Measurements from ENCODE around the gene PEX11G. TPM values are rescaled to one million over a fixed set of nuclear protein-coding genes. Genes with fewer than 3 reads are reported as not detected.

PEX11G gene
- polyA plus RNA-seq, 1 experiment = 3.8 TPM

GRCh38 chr19:7500811-7501450 is 12.1 kb upstream of the PEX11G start:
- TF ChIP-seq, protein P1, sequence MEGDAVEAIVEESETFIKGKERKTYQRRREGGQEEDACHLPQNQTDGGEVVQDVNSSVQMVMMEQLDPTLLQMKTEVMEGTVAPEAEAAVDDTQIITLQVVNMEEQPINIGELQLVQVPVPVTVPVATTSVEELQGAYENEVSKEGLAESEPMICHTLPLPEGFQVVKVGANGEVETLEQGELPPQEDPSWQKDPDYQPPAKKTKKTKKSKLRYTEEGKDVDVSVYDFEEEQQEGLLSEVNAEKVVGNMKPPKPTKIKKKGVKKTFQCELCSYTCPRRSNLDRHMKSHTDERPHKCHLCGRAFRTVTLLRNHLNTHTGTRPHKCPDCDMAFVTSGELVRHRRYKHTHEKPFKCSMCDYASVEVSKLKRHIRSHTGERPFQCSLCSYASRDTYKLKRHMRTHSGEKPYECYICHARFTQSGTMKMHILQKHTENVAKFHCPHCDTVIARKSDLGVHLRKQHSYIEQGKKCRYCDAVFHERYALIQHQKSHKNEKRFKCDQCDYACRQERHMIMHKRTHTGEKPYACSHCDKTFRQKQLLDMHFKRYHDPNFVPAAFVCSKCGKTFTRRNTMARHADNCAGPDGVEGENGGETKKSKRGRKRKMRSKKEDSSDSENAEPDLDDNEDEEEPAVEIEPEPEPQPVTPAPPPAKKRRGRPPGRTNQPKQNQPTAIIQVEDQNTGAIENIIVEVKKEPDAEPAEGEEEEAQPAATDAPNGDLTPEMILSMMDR (IDR thresholded peaks at IDR 0.05; ENCODE audit: insufficient read depth, low read depth, low read length) = no peak
- POLR2A ChIA-PET = no interaction called here
- Histone ChIP-seq H3K27me3 (ENCODE audit: control insufficient read depth, insufficient read depth, low read length) (peaks cover 4% of the 10 kb centered on the region), H3K4me3 (ENCODE audit: low read depth, low read length) (peak overlapping the region; percentile 39), H3K36me3 (ENCODE audit: control insufficient read depth, insufficient read depth, low read length) (no peaks in the 10 kb centered on the region)
- CTCF ChIA-PET = interaction anchor here (1.2 kb wide), 1 partner anchor 21 kb away, joined by 3 read pairs; no protein-coding TSS in a partner anchor
- no peak for DNase-seq (ENCODE audit: low read depth)

DNA sequence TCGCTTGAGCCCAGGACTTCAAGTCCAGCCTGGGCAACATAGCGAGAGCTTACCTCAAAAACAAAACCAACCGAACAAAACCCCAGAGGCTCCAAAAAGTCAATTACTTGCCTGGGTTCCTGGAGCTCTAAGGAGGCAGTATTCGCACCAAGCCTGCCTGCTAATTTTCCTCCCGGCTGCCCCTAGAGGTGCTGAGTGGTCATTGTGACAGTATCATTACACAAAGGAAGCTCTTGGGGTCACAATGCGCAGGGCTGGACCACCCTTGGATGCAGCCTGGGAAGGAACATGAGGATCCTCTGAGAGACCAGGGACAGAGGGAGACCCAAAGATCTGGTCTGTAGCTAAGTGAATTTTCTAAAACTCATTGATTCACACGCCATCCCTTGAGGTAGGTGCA is 8.5 kb upstream of the PEX11G start:
- ChIA-PET POLR2A (no interaction called here), CTCF (interaction anchor here (0.7 to 1.3 kb wide), 5 partner anchors 10 to 131 kb away, joined by 3 to 14 read pairs (median 3); no protein-coding TSS in a partner anchor)
- Histone ChIP-seq H3K36me3 (ENCODE audit: control insufficient read depth, insufficient read depth, low read length) (no peaks in the 10 kb centered on the region), H3K4me3 (ENCODE audit: low read depth, low read length) (no peak overlapping the region), H3K27me3 (ENCODE audit: control insufficient read depth, insufficient read depth, low read length) (peaks cover 2% of the 10 kb centered on the region)
- DNase-seq (ENCODE audit: low read depth) = no peak
- TF ChIP-seq, protein P1 (IDR thresholded peaks at IDR 0.05; ENCODE audit: insufficient read depth, low read depth, low read length) = peak; percentile 55

DNA sequence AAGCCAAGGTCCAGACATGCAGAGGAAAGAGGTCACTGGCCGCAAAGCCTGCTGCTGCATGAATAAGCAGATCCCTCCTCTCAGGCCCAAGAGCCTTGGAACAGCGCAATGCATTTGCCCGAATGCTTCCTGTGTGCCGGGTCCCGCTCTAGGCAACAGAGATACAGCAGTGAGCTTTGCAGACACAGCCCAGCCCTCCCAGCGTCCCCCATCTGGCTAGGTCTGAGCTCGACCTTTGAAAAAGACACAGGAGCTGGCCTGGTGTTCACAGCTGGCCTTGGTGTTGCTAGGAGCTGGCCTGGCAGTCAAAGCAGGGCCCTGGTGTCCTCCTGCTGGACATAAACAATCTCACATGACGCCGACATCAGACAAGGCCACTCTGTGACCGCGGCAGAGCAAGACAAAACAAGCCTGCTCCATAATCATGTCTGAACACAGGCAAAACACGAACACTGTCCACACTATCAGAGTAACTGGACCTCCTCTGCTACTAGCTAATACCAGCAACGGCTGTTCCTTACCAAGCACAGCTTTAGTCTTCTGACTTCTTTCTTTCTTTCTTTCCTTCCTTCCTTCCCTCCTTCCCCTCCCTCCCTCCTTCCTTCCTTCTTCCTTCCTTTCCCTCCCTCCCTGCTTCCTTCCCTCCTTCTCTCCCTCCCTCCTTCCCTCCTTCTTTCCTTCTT is 5.7 kb upstream of the PEX11G start:
- CTCF ChIA-PET = interaction anchor here (0.6 to 0.7 kb wide), 2 partner anchors 27 to 140 kb away, joined by 3 to 4 read pairs; no protein-coding TSS in a partner anchor
- Histone ChIP-seq H3K36me3 (ENCODE audit: control insufficient read depth, insufficient read depth, low read length) (no peaks in the 10 kb centered on the region), H3K4me3 (ENCODE audit: low read depth, low read length) (no peak overlapping the region), H3K27me3 (ENCODE audit: control insufficient read depth, insufficient read depth, low read length) (no peaks in the 10 kb centered on the region; the same call in 1 of the 2 replicates)
- no peak for DNase-seq (ENCODE audit: low read depth)
- TF ChIP-seq, protein P1 (IDR thresholded peaks at IDR 0.05; ENCODE audit: insufficient read depth, low read depth, low read length) = peak; percentile 26; the same call in 1 of the 2 replicates
- POLR2A ChIA-PET = interaction anchor here (0.6 kb wide), 1 partner anchor 96 kb away, joined by 4 read pairs; no protein-coding TSS in a partner anchor

DNA sequence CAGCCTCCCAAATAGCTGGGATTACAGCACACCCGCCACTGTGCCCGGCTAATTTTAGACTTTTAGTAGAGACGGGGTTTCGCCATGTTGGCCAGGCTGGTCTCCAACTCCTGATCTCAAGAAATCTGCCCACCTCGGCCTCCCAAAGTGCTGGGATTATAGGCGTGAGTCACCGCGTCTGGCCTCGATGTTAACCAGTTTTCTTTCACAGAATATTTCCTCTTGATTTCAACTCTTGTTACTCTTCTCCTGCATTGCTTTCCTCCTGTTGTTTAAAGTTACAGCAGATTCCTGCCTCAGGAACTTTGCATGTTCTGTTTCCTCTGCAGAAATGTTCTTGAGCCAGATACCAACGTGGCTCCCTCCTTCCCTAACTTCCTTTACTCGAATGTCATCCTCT is 3.7 kb upstream of the PEX11G start:
- DNase-seq (ENCODE audit: low read depth) = no peak
- POLR2A ChIA-PET = no interaction called here
- CTCF ChIA-PET = no interaction called here

DNA sequence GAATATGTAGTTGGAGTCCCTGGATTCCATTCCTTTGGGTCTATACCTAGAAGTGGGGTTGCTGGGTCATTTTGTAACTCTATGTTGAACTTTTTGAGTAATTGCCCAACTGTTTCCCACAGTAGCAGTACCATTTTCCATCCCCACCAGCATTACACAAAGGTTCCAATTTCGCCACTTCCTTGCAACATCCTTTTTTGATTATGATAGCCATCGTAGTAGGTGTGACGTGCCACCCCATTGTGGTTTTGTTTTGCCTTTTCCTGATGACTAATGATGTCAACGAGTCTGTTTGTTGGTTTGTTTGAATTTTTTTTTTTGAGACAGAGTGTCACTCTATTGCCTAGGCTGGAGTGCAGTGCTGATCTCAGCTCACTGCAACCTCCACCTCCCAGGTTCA is 3.3 kb upstream of the PEX11G start:
- no peak overlapping the region for H3K4me3 ChIP-seq (ENCODE audit: low read depth, low read length)
- no peaks in the 10 kb centered on the region for H3K27me3 ChIP-seq (ENCODE audit: control insufficient read depth, insufficient read depth, low read length)
- DNase-seq (ENCODE audit: low read depth) = no peak
- TF ChIP-seq, protein P1 (IDR thresholded peaks at IDR 0.05; ENCODE audit: insufficient read depth, low read depth, low read length) = no peak
- H3K36me3 ChIP-seq (ENCODE audit: control insufficient read depth, insufficient read depth, low read length) = no peaks in the 10 kb centered on the region
- ChIA-PET CTCF (interaction anchor here (1.0 kb wide), 1 partner anchor 12 kb away, joined by 3 read pairs; no protein-coding TSS in a partner anchor), POLR2A (no interaction called here)

More for the DNA sequence above, 3.7 kb upstream of the PEX11G start:
- Histone ChIP-seq H3K4me3 (ENCODE audit: low read depth, low read length) (no peak overlapping the region), H3K36me3 (ENCODE audit: control insufficient read depth, insufficient read depth, low read length) (no peaks in the 10 kb centered on the region), H3K27me3 (ENCODE audit: control insufficient read depth, insufficient read depth, low read length) (no peaks in the 10 kb centered on the region)
- TF ChIP-seq, protein P1 (IDR thresholded peaks at IDR 0.05; ENCODE audit: insufficient read depth, low read depth, low read length) = no peak
